ENCODE data around the gene TSEN34.
"Not testable (repeated sequence)": the region's sequence is repeated elsewhere in the genome, so short reads cannot be mapped to it uniquely, and the experiment has no call there.

- not testable (repeated sequence) for TF ChIP-seq GABPA (IDR thresholded peaks at IDR 0.05; ENCODE audit: low read depth); POLR2AphosphoS5 (IDR thresholded peaks at IDR 0.05; ENCODE audit: low read depth, low read length); REST (IDR thresholded peaks at IDR 0.05; ENCODE audit: low read depth, low read length); CTCF (IDR thresholded peaks at IDR 0.05); EP300 (IDR thresholded peaks at IDR 0.05; ENCODE audit: borderline replicate concordance in 1 of 2, low read depth in 1 of 2, low read length in 1 of 2); MAX (IDR thresholded peaks at IDR 0.05; ENCODE audit: low read depth); TCF12 (IDR thresholded peaks at IDR 0.05); TAF1 (IDR thresholded peaks at IDR 0.05; ENCODE audit: borderline replicate concordance, low read depth, low read length); RAD21 (IDR thresholded peaks at IDR 0.05; ENCODE audit: low read length)
Measured at GRCh38 chr19:54219702-54220101, 28.6 kb downstream of the TSEN34 start.
